ENCODE data around the gene TEX29.

TEX29 gene
- 0.36 to 1.5 (median 1.1) reads per million in 4 experiments for total RNA-seq

DNA sequence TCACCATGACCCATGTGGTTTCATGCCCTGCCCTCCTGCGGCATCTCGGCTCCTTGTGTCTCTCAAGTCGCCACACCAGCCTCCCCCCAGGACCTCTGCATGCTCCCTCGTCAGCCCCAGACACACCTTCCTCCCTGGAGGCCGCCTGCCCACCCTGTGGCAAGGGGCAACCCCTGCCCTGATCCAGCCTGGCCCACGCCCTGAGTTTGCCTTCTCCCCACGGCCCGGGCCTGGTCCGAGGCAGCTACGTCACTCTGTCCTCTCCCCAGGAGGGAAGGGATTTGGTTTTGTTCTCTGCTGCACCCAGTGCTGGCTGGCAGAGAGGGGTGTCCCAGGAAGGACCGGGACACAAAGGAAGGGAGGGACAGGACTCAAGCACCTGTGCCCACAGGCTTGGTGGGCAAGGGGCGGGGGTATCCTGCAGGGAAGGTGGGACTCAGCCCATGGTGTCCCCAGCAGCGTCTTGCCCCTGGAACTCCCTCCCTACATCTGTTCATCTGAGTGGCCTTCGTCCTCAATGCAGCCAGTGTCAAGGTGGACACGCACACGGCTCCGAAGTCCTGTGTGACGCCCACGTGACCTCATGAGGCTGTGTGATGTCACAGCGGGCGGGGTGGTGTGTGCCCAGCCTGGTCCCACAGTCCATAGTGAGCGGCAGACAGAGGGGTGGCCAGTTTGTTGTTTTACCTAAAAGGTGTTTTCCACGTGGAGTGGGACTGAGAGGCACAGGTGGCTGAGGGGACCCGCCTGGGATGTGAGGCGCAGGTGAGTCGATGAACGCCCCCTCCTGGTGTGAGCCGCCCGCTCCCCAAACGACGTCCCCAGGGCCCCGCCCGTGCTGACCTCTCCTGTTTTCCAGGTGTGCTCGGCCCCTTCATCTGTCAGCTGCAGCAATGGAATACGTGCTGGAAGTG, at the start of gene TEX29:
Gene TEX29, plus strand, starts transcription at position 645 of the 914 bp plus-strand sequence. Its CDS starts 249 bp downstream, at position 894.
- DNase-seq, result no peak

DNA sequence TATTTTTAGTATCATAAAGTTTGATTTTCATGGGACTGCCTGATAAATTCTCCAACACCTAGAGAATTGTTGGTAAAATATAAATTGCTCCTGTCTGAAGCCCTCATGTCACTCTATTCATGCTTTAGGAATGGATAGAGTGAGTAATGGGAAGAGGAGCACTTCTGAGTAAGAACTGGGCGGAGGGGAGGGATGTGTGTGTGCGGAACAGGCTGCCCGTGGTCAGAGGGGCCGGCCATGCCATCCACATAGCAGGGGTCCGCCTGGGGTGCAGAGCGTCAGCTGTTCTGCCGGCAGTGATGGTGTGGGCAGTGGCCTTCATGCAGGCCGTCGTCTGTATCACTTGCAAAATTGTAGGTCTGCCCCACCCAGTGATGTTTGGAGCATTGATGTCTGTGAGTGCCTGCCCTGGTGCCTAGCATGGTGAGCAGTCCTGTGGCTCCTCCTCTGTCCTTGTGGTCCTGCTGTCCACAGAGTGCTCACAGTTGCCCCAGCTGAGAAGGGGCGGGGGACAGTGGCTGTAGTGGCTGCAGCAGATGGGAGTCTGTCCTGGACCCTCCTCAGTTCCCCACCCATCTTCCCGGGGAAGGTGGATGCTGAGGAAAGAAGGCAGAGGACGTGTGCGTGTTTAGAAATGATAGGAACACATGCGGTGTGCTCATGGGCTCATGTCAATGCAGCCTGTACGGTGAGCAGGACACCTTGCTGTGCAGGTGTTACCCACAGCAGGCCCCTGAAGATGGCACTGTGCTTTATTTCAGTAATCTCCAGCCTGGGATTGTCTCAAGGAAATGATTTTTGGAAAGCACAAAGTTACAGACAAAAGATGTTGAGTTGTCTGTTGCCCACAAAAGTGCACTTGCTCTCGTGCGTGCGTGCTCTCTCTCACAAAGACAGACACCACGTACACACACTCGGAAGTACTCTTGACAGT, 49.4 kb upstream of the TEX29 start:
- DNase-seq, result no peak

DNA sequence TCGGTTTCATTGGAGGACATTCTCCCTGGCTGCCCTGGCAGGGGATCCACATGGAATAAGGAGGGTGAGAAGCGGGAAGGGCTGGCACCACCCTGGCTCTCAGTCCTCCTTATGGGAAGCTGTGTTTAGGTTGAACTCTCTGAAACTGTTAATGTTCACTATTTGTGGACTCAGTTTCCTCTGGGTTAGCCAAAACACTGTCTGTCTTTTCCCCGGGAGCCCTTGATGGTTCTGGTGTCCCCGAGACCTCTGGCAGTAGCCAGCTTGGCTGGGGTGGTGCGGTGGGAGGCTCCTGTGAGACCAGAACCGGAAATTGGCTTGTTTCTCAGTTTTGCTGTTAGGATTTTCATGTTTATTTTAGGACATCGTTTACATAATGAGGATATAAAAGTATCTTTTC, 48.3 kb upstream of the TEX29 start:
- DNase-seq, result no peak

DNA sequence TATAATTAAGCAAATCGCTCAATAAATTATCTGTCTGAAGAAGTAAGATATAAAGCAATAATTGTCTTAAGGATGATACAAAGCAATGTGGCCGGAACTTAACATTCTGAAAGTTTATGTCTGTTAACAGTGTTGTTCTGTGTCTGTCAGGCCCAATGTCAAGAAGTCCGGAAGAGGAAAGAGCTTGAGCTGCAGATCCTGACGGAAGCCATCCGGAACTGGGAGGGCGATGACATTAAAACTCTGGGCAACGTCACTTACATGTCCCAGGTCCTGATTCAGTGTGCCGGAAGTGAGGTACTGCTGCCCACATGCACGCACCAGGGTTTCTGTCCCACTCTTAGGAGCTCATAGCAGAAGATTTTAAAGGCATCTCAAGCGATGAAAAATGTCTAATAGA, 45.1 kb upstream of the TEX29 start:
- DNase-seq, result no peak

DNA sequence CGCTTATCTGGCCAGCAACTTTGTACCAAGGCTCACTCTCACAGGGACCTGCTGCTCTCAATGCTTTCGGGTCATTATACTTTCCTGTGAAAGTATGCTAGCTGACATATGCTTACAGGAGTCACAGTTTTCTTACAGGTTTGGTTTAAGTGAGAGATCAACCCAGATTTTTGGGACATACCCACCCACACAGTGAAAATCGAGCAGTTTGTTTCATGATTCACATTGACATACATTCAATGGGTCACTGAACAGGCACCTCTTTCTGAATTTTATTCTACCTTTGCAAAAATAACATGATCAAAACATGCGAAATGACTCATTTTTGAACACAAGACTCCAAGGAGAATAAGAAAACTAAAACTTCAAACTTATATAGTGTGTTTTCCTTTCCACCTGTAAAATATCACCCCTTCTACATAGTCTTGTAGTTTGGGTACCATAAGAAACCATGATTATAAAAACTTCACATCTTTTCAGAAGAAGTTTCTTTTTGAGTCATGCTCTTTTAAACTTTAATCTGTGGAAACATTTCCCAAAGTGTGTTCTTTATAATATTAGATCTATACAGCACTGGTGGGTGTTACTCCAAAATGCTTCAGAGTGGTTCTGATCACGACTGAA, 44.3 kb upstream of the TEX29 start:
- no peak for DNase-seq

DNA sequence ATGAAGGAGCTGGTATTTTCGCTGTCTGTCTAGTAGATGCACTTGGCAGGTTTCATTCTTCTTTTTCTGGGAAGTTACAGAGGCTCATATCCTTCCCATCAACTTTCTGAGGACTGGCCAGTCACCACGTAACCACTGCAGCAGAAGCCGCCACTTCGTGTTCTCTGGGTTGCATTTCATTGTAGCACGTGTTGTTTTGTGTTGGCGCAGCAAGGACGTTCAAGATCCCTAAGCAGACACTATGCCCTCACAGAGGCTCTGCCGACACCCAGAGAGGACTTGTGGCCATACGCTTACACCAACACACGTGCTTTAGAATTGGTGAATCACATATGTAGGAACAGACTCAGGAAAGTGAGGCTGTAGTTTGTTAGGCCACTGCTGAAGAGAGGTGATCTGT, 42.2 kb upstream of the TEX29 start:
- no peak for DNase-seq

DNA sequence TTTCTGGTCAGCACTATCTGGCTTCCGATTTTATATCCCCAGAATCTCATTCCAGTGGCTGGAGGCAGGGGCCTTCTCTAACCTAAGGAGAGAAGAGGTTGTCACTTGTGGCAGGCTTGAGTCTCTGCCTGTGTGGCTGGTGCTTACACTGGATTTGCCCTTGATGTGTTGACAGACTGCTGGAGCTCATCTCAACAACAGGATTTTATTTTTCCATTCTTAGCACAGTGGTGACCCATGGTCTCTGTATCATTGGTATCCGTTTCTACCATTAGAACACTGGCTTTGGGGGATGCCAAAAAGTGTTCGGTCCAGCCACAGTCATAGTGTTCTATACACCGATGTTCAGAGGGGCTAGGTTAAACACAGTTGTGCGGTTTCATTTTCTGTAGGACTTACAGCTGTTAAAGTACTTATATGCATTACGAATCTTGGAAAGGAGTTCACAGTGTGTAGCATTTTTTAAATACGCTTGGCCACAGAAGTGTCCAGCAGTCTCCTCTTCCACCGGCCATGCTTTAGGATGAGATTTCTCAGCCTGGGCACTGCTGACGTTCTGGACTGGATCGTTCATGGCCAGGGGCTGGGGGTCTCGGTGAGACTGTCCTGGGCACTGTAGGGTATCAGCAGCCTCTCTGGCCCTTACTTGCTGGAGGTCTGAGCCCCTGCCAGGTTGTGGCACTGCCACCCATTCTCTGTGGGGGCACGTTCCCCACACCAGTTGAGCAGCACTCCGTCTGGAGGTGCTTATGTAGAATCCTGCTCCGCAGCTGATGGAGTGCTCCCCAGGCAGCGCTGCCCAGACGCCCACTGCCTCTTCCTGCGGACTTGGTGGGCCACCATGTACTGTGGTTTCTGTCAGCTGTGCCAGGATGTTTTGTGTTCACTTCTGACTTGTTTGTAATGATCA, 41.4 kb upstream of the TEX29 start:
- no peak for DNase-seq

DNA sequence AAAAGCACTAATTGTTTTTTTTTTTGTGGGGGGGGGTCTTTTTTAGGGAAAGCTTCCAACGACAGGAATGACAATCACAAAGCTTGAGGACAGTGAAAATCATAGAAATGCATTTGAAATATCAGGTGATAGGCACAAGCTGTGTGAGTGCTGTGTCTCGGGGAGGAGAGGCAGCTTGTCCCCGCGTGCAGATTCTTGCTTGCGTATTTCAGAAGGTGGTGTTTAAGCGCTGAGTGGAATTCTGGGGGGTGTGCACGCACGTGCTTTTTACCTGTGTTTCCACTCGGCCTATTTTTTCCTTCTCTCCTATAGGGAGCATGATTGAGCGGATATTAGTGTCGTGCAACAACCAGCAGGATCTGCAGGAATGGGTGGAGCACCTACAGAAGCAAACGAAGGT, 40.2 kb upstream of the TEX29 start:
- DNase-seq, result no peak

DNA sequence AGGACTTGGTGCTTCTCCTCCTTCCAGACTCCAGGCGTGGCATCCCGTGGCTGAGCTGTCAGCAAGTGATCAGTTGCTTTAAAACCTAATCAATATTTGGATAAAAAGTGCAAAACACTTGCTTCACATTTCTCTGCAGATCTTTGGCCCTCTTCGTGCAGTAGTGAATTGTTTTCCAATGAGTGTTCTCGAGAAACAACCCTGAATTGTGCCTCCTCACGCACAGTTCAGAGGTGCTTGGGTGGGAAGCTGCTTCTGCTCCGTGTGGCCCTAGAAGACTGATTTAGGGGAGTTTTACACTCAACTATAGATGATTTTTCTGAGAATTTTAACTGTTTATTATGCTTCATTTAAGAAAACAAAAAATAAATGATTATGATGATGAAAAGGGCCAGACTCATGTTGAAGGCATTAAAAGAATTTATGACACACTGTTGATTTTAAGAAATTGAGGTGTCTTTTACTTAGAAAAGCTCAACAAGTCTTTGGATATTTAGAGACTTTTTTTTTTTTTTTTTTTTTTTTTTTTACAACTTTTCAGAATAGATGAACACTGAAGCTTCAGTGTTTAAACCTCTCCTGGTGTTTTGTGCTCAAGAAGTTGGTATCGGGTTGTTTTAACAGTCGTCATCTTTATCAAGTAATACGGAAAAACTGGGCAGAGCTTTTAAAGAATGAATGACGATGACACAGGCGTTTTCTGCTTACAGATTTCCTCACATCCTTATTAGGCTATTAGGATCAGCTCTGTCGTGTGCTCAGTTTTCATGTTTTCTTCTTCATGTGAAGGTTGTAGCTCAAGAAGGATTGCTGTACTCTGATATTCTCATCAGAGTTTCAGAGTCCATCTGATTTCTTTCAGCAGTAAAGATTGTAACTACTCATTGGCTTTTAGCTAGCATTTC, 39.5 kb upstream of the TEX29 start:
- no peak for DNase-seq

DNA sequence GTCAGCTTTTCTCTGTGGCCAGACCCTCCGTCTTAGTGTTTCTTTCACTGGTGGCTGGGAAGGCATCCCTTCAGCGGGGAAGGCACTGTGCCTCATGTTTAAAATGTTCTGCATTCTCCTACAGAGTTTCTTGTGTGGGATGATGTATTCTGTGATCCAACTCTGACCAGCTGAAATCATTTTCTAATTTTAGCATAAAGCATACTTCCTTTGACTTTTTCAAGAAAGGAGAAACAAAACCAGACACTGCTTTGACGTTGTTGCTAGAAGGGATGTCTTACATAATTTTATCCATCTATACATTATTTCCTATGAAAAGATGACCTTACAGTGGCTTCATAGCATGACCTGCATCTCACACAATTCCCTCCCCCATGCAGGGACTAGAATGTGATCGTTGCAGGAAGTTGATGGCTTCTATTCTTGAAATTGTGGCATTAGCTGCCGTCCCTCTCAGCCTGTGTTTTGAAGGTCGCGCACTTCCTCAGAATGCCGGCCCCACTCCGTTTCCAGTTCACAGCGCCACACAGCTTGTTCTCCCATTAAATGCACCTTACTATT, 38.6 kb upstream of the TEX29 start:
- DNase-seq, result no peak

DNA sequence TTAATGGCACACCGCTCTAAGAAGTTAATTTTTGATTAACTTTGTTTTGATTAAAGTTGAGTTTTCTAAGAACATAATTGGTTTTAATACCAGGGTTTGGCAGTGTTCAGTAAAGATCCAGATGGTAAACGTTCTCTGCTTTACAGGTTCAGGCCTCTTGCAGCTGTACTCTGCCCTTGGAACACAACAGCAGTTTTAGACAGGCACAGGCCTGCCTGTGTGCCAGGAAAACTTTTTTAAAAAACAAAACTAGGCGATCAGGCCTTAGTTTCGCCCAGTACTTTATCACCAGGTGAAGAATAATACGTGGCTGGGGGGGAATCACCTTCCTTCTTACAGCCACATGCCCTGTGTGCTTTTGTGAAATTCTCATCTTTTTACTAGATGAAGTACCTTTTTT, 38.0 kb upstream of the TEX29 start:
- no peak for DNase-seq

DNA sequence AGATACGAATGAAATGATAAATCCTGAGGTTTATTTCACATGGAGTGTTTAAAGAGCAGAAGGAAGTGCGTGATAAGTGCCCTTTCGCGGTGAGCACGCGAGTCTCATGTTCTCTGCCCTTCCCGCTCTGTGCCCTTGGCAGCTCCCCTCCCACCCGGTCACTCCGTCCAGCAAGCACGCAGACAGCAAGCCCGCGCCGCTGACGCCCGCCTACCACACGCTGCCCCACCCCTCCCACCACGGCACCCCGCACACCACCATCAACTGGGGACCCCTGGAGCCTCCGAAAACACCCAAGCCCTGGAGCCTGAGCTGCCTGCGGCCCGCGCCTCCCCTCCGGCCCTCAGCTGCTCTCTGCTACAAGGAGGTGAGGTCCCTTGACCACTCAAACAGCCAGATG, 37.4 kb upstream of the TEX29 start:
- DNase-seq, result no peak

DNA sequence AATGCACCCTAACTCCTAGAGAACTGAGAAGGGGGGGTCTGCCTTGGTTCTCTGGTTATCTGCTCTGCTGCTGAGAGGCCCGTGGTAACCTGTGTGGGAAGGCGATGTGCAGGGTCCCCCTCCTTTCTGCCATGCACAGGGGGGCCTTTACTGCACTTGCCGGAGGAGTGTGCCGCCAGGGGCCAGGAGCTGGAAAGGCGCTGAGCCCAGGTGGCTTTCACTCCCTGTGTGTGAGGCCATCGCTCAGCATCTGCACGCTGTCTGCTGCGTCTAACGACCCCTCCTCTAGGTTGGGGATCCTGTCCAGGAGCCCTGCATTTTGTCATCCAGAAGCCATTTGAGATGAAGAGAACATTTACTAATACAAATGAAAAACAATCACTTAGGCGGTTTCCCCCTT, 37.0 kb upstream of the TEX29 start:
- DNase-seq, result no peak

DNA sequence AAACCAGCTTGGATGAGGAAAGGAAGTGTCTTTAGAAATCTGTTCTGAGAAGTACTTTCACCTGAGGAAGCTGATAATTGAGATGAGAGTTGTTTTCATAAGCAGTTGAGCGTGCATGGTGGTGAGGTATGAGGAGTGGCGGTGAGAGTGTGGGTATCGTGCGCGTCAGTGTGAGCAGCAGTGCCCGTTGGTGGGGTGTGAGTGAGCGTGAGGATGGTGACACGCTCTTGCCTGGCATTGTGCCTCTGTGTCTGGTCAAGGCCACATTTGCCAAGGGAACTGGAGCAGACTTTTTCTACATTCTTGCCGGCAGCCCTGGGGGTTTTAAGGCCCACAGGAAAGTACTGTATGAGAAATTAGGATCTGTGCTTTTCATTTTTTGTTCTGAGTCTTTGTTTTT, 36.5 kb upstream of the TEX29 start:
- DNase-seq, result no peak

DNA sequence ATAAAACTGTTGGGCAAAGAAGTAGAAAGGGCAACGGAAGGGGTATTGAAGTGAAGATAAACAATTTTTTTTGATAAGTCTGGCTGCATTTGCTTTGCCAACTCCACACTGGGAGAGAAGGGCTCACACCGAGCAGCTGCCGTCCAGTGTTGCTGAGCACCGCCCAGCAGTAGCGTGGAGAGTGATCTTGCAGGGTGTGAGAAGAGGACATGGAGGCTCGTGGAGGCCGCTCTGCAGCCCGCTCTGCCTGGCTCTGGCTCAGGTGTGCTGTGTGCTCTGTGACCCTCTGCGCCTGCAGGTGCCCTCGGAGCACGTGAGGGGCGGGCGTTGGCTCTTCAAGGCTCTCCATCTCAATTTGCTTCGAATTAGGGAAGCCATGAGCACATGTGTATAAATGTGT, 35.9 kb upstream of the TEX29 start:
- DNase-seq, result no peak

DNA sequence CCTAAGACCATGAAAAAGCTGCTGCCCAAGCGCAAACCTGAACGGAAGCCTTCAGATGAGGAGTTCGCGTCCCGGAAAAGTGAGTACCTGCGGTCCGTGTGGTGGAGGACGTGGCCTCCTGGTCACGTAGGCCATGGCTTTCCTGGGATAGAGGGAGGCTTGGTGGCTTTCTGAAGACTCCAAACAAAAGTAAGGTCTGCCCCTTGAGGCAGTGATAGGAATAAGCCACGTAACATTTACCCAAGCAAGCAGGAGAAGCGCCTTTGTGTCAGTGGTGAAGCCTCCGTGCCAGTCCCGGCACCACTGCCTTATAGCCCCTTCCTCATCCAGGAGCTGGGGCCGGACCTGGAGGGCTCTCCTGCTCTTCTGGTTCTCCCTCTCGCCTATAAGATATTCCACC, 34.3 kb upstream of the TEX29 start:
- DNase-seq, result no peak

DNA sequence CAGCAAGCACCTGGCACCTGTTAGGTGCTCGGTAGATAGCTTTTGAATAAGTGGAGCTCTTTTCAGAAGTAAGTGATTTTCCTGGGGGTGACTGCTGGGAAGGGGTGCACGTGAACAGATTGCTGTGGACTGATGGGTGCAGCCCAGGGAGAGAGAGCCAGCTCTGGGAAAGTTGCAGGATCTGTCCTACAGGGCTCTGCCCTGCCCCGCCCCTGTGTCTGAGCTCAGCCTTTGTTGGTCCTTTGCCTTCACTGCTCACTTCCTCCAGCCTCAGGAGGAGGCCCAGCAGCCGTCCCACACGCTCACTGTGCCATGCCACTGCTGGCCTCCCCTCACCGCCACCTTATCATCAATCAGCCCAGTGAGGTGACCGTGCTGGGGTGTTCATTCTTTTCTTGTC, 33.7 kb upstream of the TEX29 start:
- no peak for DNase-seq

DNA sequence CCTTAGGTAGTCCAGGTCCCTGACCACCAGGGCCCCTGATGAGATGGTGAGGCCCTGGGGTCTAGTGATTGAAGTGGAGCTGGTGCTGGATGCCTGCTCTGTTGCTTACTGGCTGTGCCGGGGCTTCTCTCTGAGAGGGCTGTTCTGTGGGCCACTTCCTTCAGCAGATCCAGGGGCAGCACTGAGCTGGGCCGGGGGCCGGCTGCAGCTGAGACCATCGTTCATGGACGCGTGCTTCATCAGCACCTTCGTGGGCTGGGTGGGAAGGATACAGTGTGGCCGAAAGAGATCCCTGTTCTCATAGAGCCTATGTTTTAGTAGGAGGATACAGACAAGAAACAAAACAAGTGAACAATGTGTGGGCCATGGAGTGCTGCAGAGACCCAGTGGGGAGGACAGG, 33.2 kb upstream of the TEX29 start:
- DNase-seq, result no peak

DNA sequence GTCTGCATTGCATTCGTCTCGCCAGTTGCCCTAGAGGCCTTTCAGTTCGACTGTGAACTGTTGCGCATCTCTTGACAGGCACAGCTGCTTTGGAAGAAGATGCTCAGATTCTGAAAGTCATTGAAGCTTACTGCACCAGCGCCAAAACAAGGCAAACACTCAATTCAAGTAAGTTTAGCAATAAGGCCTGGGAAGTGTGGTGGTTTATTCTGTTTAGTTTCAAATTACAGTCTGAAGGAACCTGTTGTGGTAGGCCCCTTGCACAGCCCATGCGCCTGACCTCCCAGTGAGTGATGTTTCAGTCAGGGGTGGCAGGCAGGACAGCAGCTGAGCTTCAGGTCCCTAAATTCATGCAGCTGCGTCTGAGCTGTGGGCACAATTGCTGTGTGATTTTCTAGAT, 32.2 kb upstream of the TEX29 start:
- no peak for DNase-seq

DNA sequence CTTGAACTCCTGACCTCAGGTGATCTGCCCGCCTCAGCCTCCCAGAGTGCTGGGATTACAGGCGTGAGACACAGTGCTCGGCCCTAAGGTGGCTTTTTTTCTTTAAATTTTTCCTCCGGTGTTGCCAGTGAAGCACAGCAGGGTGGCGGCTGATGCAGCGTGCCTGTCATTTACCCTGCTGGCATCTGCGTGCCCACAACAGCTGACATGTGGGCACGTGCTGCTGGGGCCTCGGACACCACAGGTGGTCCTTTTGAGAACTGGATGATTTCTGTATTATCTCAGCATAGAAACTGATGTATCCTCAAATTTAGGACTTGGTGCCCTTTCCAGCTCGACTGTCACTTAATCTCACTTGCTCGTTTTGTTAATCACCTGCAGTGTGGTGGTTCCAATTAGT, 31.2 kb upstream of the TEX29 start:
- no peak for DNase-seq

DNA sequence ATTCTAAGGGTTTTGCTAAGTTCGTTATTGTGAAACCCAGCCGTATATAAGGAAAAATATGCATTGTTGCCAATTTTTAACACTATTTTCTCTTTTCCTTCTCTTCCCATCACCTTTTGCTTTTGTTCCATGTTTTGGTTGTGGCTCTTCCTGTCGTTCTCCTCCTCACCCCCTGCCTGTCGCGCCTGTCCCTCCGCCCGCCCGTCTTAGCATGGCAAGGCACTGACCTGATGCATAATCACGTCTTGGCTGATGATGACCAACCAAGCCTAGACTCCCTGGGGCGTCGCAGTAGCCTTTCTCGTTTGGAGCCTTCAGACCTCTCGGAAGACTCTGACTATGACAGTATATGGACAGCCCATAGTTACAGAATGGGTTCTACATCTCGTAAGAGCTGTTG, 28.5 kb upstream of the TEX29 start:
- no peak for DNase-seq
